Measurements from ENCODE around the gene GAGE12D.
"Not testable (repeated sequence)": the region's sequence is repeated elsewhere in the genome, so short reads cannot be mapped to it uniquely, and the experiment has no call there.

The GAGE12D gene, protein sequence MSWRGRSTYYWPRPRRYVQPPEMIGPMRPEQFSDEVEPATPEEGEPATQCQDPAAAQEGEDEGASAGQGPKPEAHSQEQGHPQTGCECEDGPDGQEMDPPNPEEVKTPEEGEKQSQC

DNA sequence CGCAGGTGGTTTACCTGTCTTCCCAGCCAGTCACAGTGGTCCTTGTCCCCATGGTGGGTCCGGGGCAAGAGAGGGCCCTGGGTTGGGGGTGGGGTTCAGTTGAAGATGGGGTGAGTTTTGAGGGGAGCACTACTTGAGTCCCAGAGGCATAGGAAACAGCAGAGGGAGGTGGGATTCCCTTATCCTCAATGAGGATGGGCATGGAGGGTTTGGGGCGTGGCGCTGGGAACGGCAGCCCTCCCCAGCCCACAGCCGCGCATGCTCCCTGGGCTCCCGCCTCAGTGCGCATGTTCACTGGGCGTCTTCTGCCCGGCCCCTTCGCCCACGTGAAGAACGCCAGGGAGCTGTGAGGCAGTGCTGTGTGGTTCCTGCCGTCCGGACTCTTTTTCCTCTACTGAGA is at the start of gene GAGE12D:
TSS of gene GAGE12D (plus strand) at position 301 of the 400 bp plus-strand sequence. CDS start 1,155 bp downstream, outside the sequence.
- DNase-seq, result not testable (repeated sequence)

DNA sequence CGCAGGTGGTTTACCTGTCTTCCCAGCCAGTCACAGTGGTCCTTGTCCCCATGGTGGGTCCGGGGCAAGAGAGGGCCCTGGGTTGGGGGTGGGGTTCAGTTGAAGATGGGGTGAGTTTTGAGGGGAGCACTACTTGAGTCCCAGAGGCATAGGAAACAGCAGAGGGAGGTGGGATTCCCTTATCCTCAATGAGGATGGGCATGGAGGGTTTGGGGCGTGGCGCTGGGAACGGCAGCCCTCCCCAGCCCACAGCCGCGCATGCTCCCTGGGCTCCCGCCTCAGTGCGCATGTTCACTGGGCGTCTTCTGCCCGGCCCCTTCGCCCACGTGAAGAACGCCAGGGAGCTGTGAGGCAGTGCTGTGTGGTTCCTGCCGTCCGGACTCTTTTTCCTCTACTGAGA is 9.7 kb upstream of the GAGE12D start, which contains the start of gene GAGE12C:
TSS of gene GAGE12C (plus strand) at position 301 of the 400 bp plus-strand sequence. CDS start 1,155 bp downstream, outside the sequence.
- not testable (repeated sequence) for DNase-seq

DNA sequence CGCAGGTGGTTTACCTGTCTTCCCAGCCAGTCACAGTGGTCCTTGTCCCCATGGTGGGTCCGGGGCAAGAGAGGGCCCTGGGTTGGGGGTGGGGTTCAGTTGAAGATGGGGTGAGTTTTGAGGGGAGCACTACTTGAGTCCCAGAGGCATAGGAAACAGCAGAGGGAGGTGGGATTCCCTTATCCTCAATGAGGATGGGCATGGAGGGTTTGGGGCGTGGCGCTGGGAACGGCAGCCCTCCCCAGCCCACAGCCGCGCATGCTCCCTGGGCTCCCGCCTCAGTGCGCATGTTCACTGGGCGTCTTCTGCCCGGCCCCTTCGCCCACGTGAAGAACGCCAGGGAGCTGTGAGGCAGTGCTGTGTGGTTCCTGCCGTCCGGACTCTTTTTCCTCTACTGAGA is 9.5 kb downstream of the GAGE12D start, which contains the start of gene GAGE12E:
TSS of gene GAGE12E (plus strand) at position 301 of the 400 bp plus-strand sequence. CDS start 1,155 bp downstream, outside the sequence.
- not testable (repeated sequence) for DNase-seq

DNA sequence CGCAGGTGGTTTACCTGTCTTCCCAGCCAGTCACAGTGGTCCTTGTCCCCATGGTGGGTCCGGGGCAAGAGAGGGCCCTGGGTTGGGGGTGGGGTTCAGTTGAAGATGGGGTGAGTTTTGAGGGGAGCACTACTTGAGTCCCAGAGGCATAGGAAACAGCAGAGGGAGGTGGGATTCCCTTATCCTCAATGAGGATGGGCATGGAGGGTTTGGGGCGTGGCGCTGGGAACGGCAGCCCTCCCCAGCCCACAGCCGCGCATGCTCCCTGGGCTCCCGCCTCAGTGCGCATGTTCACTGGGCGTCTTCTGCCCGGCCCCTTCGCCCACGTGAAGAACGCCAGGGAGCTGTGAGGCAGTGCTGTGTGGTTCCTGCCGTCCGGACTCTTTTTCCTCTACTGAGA is 19.0 kb downstream of the GAGE12D start, which contains the start of gene GAGE12F:
TSS of gene GAGE12F (plus strand) at position 301 of the 400 bp plus-strand sequence. CDS start 1,155 bp downstream, outside the sequence.
- DNase-seq, result not testable (repeated sequence)

DNA sequence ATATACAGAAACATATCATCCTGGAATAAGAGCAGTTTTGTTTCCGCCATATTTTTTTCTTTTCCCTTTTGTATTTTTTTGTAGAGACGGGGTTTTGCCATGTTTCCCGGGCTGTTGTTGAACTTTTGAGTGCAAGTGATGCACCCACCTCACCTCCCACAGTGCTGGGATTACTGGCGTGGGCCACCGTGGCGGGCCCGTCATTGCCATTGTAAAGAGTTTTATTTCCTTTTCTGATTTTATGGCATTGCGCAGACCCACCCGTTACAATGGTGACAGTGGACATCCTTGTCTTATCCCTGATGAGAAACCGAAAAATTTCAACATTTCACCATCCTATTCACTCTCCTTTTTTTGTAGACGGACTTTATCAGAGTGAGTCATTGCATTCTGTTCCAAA is 27.2 kb downstream of the GAGE12D start:
- not testable (repeated sequence) for DNase-seq

DNA sequence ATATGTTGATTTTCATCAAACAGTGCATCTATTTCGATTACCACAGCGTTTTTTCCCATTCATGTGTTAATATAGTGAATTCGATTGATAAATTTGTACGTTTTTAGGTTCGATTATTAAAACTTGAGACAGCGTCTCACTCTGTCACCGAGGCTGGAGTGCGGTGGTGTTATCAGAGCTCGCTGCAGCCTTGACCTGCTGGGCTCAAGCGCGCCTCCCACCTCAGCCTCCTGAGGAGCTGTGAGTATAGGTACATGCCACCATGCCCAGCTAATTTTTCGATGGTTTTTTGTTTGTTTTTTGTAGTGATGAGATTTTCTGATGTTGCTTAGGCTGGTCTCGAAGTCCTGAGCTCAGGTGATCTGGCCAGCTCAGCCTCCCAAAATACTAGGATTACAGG is 27.6 kb downstream of the GAGE12D start:
- not testable (repeated sequence) for DNase-seq

DNA sequence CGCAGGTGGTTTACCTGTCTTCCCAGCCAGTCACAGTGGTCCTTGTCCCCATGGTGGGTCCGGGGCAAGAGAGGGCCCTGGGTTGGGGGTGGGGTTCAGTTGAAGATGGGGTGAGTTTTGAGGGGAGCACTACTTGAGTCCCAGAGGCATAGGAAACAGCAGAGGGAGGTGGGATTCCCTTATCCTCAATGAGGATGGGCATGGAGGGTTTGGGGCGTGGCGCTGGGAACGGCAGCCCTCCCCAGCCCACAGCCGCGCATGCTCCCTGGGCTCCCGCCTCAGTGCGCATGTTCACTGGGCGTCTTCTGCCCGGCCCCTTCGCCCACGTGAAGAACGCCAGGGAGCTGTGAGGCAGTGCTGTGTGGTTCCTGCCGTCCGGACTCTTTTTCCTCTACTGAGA is 28.6 kb downstream of the GAGE12D start, which contains the start of gene GAGE12G:
TSS of gene GAGE12G (plus strand) at position 301 of the 400 bp plus-strand sequence. CDS start 1,155 bp downstream, outside the sequence.
- DNase-seq, result not testable (repeated sequence)

DNA sequence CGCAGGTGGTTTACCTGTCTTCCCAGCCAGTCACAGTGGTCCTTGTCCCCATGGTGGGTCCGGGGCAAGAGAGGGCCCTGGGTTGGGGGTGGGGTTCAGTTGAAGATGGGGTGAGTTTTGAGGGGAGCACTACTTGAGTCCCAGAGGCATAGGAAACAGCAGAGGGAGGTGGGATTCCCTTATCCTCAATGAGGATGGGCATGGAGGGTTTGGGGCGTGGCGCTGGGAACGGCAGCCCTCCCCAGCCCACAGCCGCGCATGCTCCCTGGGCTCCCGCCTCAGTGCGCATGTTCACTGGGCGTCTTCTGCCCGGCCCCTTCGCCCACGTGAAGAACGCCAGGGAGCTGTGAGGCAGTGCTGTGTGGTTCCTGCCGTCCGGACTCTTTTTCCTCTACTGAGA is 38.1 kb downstream of the GAGE12D start, which contains the start of gene GAGE12H:
TSS of gene GAGE12H (plus strand) at position 301 of the 400 bp plus-strand sequence. CDS start 1,155 bp downstream, outside the sequence.
- not testable (repeated sequence) for DNase-seq

DNA sequence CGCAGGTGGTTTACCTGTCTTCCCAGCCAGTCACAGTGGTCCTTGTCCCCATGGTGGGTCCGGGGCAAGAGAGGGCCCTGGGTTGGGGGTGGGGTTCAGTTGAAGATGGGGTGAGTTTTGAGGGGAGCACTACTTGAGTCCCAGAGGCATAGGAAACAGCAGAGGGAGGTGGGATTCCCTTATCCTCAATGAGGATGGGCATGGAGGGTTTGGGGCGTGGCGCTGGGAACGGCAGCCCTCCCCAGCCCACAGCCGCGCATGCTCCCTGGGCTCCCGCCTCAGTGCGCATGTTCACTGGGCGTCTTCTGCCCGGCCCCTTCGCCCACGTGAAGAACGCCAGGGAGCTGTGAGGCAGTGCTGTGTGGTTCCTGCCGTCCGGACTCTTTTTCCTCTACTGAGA is 47.7 kb downstream of the GAGE12D start, which contains the start of gene GAGE2A:
TSS of gene GAGE2A (plus strand) at position 301 of the 400 bp plus-strand sequence. CDS start 1,155 bp downstream, outside the sequence.
- DNase-seq, result not testable (repeated sequence)

DNA sequence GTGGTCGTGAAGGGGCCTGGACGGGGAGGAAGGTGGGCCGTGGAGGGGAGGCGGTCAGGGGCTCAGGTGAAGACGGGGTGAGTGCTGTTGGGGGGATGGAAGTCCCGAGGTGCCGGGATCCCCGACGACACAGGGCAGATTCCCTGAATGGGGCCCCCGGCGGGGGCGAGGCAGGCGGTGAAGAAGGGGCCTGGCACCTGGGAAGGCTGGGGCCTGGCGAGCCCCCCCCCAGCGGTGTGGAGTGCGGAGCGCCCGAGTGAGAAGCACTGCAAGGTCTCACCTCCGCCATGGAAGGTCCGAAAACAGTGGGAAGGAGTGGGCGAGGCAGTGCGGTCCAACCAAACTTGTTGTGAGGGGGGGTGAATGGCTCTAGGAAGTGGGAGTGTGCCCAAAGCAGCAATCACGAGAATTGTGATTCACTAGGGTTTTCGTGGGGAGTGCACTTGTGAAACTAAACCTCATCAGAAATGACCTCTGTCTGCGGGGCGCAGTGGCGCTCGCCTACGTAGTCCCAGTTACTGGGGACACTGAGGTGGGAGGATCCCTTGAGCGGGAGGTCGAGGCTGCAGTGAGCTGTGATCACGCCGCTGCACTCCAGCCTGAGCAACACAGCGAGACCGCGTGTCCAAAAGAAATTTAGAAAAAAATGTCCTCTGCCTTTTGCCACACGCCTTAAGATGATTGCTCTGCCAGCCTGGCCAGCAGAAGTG is 48.4 kb downstream of the GAGE12D start:
- not testable (repeated sequence) for DNase-seq

DNA sequence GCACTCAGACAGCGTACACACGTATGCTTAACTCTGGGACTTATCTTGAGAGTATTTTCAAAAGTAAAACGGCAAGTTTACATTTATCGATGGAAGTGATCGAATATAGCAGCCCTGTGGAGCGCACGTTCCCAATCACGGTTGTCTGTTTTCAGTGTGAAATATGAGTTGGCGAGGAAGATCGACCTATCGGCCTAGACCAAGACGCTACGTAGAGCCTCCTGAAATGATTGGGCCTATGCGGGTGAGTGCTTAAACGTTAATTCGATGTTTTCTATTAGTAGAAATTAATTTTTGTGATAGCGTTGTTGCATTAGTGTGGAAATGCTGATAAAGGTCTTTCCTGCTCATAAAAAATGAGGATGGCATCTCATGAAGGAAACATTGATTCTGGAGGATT is 49.0 kb downstream of the GAGE12D start:
- not testable (repeated sequence) for DNase-seq

Data from fibroblast of skin of right quadriceps (primary cell).